T1000 (cell line): ENCODE data around the gene ANAPC16.
"Not testable (repeated sequence)": the region's sequence is repeated elsewhere in the genome, so short reads cannot be mapped to it uniquely, and the experiment has no call there.

ENCODE experiments used
- DNase-seq: peaks from one replicate; lab custom pipeline; 2025; ENCODE audit warnings: mixed read lengths; lab: John Stamatoyannopoulos, UW

The ANAPC16 gene

GRCh38 chr10:72211832-72212231 is 4.0 kb upstream of the ANAPC16 start:
- not testable (repeated sequence) for DNase-seq

GRCh38 chr10:72218325-72218724 is 2.5 kb downstream of the ANAPC16 start:
- no peak for DNase-seq

GRCh38 chr10:72218726-72219125 is 2.9 kb downstream of the ANAPC16 start:
- no peak for DNase-seq

GRCh38 chr10:72219235-72219814 is 3.5 kb downstream of the ANAPC16 start:
- no peak for DNase-seq

- DNase-seq = no peak
Measured at GRCh38 chr10:72220637-72221036, 4.8 kb downstream of the ANAPC16 start.

- DNase-seq = no peak
Measured at GRCh38 chr10:72221278-72221677, 5.5 kb downstream of the ANAPC16 start.

GRCh38 chr10:72223743-72224101 is 7.9 kb downstream of the ANAPC16 start:
- DNase-seq = no peak

- DNase-seq = not testable (repeated sequence)
Measured at GRCh38 chr10:72224191-72224590, 8.4 kb downstream of the ANAPC16 start.

- DNase-seq = no peak
Measured at GRCh38 chr10:72226418-72227027, 10.7 kb downstream of the ANAPC16 start.

GRCh38 chr10:72227826-72228225 is 12.0 kb downstream of the ANAPC16 start:
- no peak for DNase-seq

- no peak for DNase-seq
Measured at GRCh38 chr10:72228318-72228751, 12.5 kb downstream of the ANAPC16 start.

GRCh38 chr10:72229261-72230251 is 13.7 kb downstream of the ANAPC16 start:
- DNase-seq = no peak

GRCh38 chr10:72233621-72234020 is 17.8 kb downstream of the ANAPC16 start:
- no peak for DNase-seq

- no peak for DNase-seq
Measured at GRCh38 chr10:72234560-72235095, 18.8 kb downstream of the ANAPC16 start.

GRCh38 chr10:72235544-72236279 is 19.9 kb downstream of the ANAPC16 start:
- no peak for DNase-seq

- no peak for DNase-seq
Measured at GRCh38 chr10:72238392-72239175, 22.8 kb downstream of the ANAPC16 start.

- no peak for DNase-seq
Measured at GRCh38 chr10:72239409-72239808, 23.6 kb downstream of the ANAPC16 start.

- DNase-seq = no peak
Measured at GRCh38 chr10:72240371-72240770, 24.6 kb downstream of the ANAPC16 start.

GRCh38 chr10:72241691-72242252 is 26.0 kb downstream of the ANAPC16 start:
- no peak for DNase-seq

GRCh38 chr10:72242675-72243074 is 26.9 kb downstream of the ANAPC16 start:
- DNase-seq = no peak
